WI38 (cell line): ENCODE results near the gene PPP1R14B.

Experiments
- H3K4me3 ChIP-seq: 2 replicates; pipeline ENCODE4 v1.5.1; 2011; ENCODE audit warnings: low read depth, mild to moderate bottlenecking, control low read depth, low read length
- TF ChIP-seq, protein P1 (sequence below): IDR thresholded peaks from 2 replicates; pipeline ENCODE4 v1.5.1; 2012; ENCODE audit warnings: low read depth, mild to moderate bottlenecking, control low read depth, low read length

The PPP1R14B gene

DNA sequence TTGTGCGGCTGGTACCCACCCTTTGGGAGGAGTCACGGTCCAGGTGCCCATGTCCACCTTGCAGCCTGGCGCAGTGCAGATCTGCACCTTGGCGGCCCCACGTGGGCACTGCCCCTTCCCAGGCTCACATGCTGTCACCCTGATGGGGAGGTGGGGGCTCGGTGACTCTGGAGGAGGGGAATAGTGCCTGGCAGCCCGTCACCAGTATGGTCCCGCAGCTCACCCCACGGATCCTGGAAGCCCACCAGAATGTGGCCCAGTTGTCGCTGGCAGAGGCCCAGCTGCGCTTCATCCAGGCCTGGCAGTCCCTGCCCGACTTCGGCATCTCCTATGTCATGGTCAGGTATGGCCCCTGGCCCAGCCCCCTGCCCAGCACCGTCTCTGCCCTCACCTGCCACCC lies 25.9 kb downstream of the PPP1R14B start:
- TF ChIP-seq, protein P1, sequence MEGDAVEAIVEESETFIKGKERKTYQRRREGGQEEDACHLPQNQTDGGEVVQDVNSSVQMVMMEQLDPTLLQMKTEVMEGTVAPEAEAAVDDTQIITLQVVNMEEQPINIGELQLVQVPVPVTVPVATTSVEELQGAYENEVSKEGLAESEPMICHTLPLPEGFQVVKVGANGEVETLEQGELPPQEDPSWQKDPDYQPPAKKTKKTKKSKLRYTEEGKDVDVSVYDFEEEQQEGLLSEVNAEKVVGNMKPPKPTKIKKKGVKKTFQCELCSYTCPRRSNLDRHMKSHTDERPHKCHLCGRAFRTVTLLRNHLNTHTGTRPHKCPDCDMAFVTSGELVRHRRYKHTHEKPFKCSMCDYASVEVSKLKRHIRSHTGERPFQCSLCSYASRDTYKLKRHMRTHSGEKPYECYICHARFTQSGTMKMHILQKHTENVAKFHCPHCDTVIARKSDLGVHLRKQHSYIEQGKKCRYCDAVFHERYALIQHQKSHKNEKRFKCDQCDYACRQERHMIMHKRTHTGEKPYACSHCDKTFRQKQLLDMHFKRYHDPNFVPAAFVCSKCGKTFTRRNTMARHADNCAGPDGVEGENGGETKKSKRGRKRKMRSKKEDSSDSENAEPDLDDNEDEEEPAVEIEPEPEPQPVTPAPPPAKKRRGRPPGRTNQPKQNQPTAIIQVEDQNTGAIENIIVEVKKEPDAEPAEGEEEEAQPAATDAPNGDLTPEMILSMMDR = no peak
- no peak overlapping the region for H3K4me3 ChIP-seq

DNA sequence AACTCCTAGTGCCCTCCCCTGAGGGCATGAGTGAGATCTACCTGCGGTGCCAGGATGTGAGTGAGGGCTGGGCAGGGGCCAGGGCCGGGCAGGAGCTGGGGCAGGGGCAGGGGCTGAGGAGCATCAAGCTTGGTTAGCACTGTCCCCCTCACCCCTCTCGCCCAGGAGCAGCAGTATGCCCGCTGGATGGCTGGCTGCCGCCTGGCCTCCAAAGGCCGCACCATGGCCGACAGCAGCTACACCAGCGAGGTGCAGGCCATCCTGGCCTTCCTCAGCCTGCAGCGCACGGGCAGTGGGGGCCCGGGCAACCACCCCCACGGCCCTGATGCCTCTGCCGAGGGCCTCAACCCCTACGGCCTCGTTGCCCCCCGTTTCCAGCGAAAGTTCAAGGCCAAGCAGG lies 26.5 kb downstream of the PPP1R14B start:
- TF ChIP-seq, protein P1 = no peak
- no peak overlapping the region for H3K4me3 ChIP-seq

DNA sequence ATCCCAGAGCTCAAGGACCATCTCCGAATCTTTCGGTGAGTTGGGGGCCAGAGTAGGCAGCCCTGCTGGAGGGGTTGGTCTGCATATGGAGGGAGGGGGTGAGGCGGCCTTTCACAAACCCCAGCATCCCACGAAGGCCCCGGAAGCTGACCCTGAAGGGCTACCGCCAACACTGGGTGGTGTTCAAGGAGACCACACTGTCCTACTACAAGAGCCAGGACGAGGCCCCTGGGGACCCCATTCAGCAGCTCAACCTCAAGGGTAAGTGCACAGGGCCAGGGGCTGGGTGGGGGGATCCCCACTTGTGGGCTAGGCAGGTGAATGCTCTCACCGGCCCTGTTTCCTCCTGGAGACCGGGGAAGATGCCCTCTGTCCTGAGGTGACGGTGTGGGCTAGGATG lies 27.0 kb downstream of the PPP1R14B start:
- H3K4me3 ChIP-seq = no peak overlapping the region

DNA sequence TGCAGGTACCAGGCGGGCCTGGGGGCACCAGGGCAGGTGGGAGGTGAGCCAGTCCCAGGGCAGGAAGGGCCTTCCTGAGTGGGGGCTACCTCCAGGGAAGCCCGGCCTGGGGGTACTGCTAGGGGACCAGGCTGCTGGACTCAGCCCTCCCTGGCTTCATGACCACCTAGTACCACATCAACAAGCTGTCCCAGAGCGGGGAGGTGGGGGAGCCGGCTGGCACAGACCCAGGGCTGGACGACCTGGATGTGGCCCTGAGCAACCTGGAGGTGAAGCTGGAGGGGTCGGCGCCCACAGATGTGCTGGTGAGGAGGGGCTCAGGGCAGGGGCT lies 27.4 kb downstream of the PPP1R14B start:
- H3K4me3 ChIP-seq = no peak overlapping the region
- TF ChIP-seq, protein P1 = no peak

More for the DNA sequence above, 27.0 kb downstream of the PPP1R14B start:
- TF ChIP-seq, protein P1 = no peak

DNA sequence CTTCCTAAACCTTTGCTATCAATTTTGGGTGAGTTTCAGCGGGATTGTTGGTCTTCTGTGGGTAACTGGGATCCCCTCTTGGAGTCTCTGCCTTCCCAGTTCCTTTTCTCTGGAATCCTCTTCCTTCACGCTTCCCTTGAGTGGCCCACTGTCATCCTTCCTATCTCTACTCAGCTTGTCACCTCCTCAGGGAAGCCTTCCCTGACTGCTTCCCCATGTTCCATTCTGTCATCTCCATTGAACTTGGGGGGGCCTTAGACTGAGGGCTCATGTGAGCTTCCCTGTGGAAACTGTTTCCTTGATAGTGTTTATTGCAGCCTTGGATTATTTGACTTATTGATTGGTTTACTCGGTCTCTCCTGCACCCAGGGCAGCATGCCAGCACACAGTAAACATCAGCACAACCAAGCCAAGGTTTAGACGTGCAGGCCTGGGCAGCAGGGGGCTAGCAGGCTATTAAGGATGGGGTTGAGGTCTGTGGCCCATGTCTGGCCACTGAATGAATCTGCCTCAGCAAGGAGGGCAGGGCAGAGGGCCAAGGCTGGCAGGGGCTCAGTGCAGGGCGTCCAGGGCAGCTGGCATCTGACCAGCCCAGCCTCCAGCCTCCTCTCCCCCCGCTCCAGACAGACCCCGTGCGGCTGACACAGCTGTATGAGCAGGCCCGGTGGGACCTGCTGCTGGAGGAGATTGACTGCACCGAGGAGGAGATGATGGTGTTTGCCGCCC lies 28.0 kb downstream of the PPP1R14B start:
- H3K4me3 ChIP-seq = no peak overlapping the region

DNA sequence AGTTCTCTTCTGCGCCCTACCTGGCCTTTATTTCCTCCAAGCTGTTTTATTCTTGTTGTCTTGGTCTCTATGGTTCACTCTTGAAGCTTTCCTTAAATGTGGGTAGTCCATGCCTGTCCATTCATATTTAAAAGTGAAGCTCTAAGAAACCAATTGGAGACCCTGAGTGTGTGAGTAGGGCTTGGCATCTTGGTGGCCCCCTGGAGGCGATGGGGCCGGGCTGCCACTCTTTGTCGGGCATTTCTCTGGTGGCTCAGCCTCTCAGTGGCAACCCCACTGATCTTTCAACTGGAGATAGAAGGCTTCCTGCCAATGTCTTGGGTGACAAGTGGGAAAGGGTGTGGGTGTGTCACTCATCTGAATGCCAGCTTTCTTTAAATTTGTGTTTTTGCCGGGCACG lies 29.9 kb downstream of the PPP1R14B start:
- TF ChIP-seq, protein P1 = no peak
- H3K4me3 ChIP-seq = no peak overlapping the region

More for the DNA sequence above, 28.0 kb downstream of the PPP1R14B start:
- TF ChIP-seq, protein P1 = no peak

DNA sequence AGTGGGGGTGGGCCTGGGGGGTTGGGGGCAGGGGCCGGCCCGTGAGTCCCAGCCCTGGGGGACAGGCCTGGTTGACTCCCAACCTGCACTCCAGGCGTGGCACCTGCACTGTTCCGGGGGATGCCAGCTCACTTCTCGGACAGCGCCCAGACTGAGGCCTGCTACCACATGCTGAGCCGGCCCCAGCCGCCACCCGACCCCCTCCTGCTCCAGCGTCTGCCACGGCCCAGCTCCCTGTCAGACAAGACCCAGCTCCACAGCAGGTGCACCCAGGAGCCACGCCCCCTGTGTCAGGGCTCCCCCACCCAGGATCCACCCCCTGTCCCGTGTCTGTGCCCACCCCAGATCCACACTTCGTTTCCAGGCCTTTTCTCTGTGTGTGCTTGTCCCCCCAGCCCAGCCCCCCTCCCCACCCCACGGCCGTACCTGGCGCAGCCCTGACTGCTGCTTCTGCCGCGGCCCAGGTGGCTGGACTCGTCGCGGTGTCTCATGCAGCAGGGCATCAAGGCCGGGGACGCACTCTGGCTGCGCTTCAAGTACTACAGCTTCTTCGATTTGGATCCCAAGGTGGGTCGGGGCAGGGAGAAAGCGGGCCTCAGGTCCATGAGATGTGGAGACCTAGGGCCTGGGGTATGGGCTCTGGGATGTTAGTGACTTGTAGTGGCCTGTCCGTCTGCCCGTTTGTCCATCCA lies 35.4 kb downstream of the PPP1R14B start:
- TF ChIP-seq, protein P1 = no peak

More for the DNA sequence above, 35.4 kb downstream of the PPP1R14B start:
- H3K4me3 ChIP-seq = no peak overlapping the region
